NCI-H2029 treated with DMSO at 0.1 percent for 48 hours (cell line): Measurements from ENCODE around the gene B4GALT3.
"Not testable (repeated sequence)": the region's sequence is repeated elsewhere in the genome, so short reads cannot be mapped to it uniquely, and the experiment has no call there.

Experiments
- DNase-seq: peaks from one replicate; lab custom pipeline; 2025; lab: John Stamatoyannopoulos, UW

Gene B4GALT3

GRCh38 chr1:161177112-161177935, at the start of gene B4GALT3:
B4GALT3 (minus strand) TSS chr1:161177507; CDS start chr1:161176060, 1,447 bp downstream.
- DNase-seq: peak; percentile 44

DNA sequence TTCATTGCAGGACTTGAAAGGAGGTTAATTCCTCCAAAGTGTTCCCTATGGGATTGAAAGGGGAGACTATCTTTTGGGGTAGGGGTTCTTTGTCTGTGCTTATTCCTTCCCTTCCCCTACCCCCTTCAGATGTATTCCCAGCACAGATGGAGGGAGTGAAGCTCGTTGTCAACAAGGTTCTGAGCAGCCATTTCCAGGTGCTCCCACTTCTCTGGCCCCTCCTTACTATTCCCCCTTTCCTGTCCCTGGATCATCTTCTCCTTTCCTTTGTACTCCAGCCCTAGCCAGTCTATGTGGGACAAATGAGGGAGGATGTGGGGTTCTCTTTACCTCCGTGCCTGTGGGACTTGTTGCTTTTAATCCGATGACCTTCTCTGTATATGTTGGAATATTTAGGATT, 49.5 kb upstream of the B4GALT3 start:
- DNase-seq: no peak

GRCh38 chr1:161226320-161226711, 49.0 kb upstream of the B4GALT3 start:
- DNase-seq: no peak

DNA sequence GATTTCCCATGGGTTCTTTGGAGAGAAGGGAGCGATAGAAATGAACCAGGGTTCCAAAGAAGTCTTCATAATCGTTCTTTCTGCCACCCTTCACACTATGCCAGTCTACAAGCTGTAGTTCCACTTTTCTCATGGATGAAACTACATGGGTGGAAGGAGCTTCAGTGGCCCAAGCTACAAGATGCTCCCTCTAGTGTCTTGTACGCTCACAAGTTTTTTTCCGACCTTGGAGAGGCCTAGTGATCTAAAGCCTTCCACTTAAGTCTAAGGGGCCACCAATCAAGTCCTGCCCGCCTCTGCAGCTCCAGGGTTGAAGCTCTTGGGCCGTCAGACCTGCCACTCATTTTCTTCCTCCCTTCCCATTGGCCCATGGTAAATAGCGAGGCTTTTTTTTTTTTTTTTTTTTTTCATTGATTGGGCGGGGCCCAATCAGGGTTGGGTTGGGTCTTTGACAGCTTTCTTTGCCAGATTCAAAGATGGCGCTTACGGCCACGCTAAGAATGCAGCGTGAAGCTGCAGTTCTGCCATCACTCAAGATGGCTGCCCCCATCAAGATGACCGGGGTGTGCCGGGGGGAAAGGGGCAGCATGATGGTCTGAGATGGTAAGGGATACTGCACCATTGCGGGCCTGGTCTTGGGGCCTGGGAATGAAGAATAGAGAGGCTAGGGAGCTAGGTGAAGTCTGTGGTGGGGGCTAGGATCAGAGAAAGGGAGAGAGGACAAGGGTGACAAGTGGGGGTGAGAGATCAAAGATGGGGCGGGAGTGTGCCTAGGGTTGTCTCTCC, 48.4 kb upstream of the B4GALT3 start, which contains the start of gene TOMM40L:
Gene TOMM40L, plus strand, starts transcription at position 527 of the 786 bp plus-strand sequence. CDS start 430 bp downstream, outside the sequence.
- peak; percentile 82 for DNase-seq

- DNase-seq: no peak
Observed at GRCh38 chr1:161225178-161225533, 47.8 kb upstream of the B4GALT3 start.

GRCh38 chr1:161224695-161225087, 47.4 kb upstream of the B4GALT3 start:
- not testable (repeated sequence) for DNase-seq

GRCh38 chr1:161223805-161224694, 46.7 kb upstream of the B4GALT3 start:
- no peak for DNase-seq

GRCh38 chr1:161222175-161223019, 45.1 kb upstream of the B4GALT3 start:
- no peak for DNase-seq

- no peak for DNase-seq
Observed at GRCh38 chr1:161220002-161220401, 42.7 kb upstream of the B4GALT3 start.

GRCh38 chr1:161219078-161219892, 42.0 kb upstream of the B4GALT3 start:
- no peak for DNase-seq

DNA sequence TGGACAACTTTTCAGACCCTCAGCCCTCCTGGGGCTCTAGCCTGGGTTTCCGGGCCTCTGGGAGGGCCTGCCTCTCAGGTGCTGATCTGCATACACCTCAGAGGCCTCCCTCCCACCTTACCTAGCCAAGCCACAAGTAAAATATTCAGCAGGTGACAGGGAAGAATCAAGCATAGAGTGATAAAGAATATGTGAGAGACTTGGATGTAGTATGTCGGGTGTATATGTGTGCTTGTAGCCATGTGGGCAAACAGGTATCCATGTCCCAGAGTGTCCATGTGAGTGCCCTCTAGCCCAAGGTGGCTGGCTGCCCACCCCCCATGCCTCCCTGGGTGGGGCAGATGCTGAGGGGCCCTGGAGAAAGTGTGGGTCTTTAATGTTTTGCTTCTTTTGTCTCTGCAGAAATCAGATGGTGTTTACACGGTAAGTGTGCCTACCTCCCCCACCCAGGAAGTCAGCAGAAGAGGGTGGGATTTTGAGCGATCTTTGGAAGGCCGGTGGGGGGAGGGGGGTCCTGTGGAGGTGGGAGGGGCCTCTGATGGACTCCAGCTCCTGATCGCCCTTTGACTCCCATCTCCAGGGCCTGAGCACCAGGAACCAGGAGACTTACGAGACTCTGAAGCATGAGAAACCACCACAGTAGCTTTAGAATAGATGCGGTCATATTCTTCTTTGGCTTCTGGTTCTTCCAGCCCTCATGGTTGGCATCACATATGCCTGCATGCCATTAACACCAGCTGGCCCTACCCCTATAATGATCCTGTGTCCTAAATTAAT, 41.2 kb upstream of the B4GALT3 start:
- DNase-seq: no peak

DNA sequence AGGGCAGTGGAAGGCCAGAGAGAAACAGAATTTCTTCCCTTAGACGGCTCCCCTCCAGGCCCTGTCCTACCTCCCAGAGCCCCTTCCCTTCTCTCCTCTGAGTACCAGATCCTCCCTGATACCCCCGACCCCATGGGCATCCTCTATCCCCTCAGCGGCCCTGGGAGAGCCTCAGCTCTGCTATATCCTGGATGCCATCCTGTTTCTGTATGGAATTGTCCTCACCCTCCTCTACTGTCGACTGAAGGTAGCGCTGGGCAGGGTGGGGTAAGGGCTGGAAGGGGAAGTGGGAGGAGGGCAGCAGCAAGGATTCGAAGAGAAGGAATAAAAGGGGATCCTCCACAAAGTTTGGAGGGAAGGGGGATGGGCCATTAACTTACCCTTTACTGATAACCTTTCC, 40.5 kb upstream of the B4GALT3 start:
- DNase-seq: no peak

- DNase-seq: no peak
Observed at GRCh38 chr1:161216945-161217712, 39.8 kb upstream of the B4GALT3 start.

- no peak for DNase-seq
Observed at GRCh38 chr1:161215076-161215475, 37.8 kb upstream of the B4GALT3 start, which contains the start of gene FCER1G. FCER1G (plus strand) TSS chr1:161215295; CDS start chr1:161215322, 27 bp downstream.

- no peak for DNase-seq
Observed at GRCh38 chr1:161214369-161214768, 37.1 kb upstream of the B4GALT3 start.

DNA sequence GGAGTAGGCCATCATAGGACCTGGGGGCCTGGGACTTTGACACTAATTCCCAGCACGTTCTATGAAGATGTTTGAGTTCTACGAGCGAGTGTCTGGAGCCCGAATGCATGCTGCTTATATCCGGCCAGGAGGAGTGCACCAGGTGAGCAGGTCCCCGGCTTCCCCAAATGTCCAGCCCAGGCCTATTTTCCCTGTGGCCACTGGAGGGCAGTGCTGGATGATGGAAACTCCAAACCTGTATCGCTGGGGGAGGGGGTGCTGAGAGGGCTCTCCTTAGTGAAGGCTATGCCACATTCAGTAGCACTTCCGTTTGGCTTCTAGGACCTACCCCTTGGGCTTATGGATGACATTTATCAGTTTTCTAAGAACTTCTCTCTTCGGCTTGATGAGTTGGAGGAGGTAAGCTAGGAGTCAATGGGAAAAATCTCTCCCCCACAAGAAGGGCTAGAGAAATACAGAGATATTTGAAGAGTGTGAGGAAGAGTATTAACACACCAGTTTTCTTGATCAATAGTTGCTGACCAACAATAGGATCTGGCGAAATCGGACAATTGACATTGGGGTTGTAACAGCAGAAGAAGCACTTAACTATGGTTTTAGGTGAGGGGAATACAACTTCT, 32.6 kb upstream of the B4GALT3 start:
- peak; percentile 55 for DNase-seq

DNA sequence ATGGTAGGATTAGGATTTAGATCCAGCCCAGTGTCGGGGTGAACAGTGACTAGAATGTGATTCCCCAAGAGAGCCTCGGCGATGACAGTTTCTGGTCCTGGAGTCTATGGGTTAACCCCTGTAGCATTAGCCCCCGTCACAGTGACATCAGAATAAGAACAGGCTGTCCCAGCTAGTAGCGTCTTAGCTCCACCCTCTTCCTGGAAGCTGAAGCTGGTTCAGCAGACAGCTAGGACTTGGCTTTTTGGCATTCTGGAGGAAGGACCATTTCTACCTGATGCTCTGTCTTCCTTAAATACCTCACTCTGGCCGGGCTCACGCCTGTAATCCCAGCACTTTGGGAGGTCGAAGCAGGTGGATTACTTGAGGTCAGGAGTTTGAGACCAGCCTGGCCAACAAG, 29.9 kb upstream of the B4GALT3 start:
- DNase-seq: no peak
